Activated CD4-positive, alpha-beta T cell treated with anti-CD3 and anti-CD28 coated beads, Interleukin-2, amount 10 ng/mL, durations not matched to agents 24 days and 14 days (primary cell): Measurements from ENCODE around the gene ZNF787. TPM values are rescaled to one million over a fixed set of nuclear protein-coding genes. Genes with fewer than 3 reads are reported as not detected.

Experiments used
- DNase-seq: peaks from one replicate; pipeline ENCODE4 v3.0.0; 2022
- H3K27ac Mint-ChIP-seq: one replicate; pipeline ENCODE4 v1.8.0; 2022; ENCODE audit warnings: mild to moderate bottlenecking, mixed read lengths
- H3K27me3 Mint-ChIP-seq: one replicate; pipeline ENCODE4 v1.8.0; 2022; ENCODE audit warnings: mixed read lengths
- H3K36me3 Mint-ChIP-seq: one replicate; pipeline ENCODE4 v1.8.0; 2022; ENCODE audit warnings: low read depth, mild to moderate bottlenecking, mixed read lengths
- H3K4me1 Mint-ChIP-seq: one replicate; pipeline ENCODE4 v1.8.0; 2021; ENCODE audit warnings: mixed read lengths
- H3K4me3 Mint-ChIP-seq: one replicate; pipeline ENCODE4 v1.8.0; 2022; ENCODE audit warnings: mild to moderate bottlenecking, moderate library complexity, mixed read lengths
- H3K9me3 Mint-ChIP-seq: one replicate; pipeline ENCODE4 v1.8.0; 2021; ENCODE audit warnings: mixed read lengths
- intact Hi-C: fragments of 100-400 bp; cut with micrococcal nuclease; formaldehyde crosslinking; loops from one replicate; pipeline ENCODE4 v1.15.1; 2023
- total RNA-seq: library from RNA; stranded (reverse); gene quantifications from 2 replicates; pipeline ENCODE4 v1.2.3, GENCODE V29; 2022

Gene ZNF787
- total RNA-seq, 1 donor from 2014 or later: 36.4 TPM

DNA sequence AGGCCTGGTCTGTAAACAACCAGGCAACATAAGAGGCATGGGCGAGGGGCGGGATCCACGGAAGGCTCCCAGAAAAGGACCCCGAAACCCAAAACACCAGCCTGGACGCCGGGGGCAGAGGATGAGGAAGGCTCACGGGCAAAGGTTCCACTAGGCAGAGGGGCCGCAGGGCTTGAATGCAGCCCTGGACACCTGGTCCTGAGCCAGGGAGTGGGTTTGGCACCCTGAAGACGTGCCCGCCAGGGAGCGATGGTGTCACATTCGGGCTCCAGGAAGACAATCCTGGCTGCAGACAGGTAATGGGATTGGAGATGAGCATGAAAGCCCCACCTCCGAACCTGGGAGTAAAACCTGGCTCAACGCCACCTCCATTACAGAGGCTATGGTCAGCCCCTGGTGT is 31.8 kb downstream of the ZNF787 start:
- Mint-ChIP-seq H3K27ac (no peak overlapping the region), H3K36me3 (peaks cover 25% of the 10 kb centered on the region)
- intact Hi-C loops: no loop called here

DNA sequence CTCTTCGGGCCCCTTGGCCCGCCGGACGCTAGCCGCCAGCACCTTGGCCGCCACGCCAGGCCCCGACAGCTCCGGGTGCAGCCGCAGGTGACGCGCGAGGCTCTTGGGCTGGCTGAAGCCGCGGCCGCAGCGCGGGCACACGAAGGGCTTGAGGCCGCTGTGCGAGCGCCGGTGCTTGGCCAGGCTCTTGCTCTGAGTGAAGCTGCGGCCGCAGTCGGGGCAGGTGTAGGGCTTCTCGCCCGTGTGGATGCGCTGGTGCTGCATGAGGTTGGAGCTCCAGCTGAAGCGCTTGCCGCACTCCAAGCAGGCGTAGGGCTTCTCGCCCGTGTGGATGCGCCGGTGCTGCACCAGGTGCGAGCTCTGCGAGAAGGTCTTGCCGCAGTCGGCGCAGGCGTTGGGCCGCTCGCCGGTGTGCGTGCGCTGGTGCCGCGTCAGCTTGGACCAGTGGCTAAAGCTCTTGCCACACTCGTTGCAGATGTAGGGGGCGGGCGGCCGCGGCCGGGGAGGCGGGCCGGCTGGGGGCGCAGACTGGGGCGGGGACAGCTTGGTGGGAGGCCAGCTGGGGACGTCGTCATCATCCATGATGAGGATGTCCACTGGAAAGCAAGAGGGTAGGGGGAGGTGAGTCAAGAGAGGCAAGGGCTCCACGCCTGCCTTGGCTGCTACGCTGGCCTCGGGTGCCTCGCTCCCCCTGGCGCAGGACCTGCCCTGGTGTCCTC is 32.4 kb downstream of the ZNF787 start:
- Mint-ChIP-seq H3K36me3 (peaks cover 22% of the 10 kb centered on the region), H3K27me3 (no peaks in the 10 kb centered on the region), H3K4me1 (peaks cover 2% of the 10 kb centered on the region), H3K9me3 (peaks cover 5% of the 10 kb centered on the region), H3K27ac (no peak overlapping the region), H3K4me3 (no peak overlapping the region)
- intact Hi-C loops: no loop called here
- no peak for DNase-seq

More for the DNA sequence above, 31.8 kb downstream of the ZNF787 start:
- Mint-ChIP-seq H3K4me3 (no peak overlapping the region), H3K4me1 (peaks cover 2% of the 10 kb centered on the region), H3K9me3 (peaks cover 5% of the 10 kb centered on the region), H3K27me3 (no peaks in the 10 kb centered on the region)
- no peak for DNase-seq

DNA sequence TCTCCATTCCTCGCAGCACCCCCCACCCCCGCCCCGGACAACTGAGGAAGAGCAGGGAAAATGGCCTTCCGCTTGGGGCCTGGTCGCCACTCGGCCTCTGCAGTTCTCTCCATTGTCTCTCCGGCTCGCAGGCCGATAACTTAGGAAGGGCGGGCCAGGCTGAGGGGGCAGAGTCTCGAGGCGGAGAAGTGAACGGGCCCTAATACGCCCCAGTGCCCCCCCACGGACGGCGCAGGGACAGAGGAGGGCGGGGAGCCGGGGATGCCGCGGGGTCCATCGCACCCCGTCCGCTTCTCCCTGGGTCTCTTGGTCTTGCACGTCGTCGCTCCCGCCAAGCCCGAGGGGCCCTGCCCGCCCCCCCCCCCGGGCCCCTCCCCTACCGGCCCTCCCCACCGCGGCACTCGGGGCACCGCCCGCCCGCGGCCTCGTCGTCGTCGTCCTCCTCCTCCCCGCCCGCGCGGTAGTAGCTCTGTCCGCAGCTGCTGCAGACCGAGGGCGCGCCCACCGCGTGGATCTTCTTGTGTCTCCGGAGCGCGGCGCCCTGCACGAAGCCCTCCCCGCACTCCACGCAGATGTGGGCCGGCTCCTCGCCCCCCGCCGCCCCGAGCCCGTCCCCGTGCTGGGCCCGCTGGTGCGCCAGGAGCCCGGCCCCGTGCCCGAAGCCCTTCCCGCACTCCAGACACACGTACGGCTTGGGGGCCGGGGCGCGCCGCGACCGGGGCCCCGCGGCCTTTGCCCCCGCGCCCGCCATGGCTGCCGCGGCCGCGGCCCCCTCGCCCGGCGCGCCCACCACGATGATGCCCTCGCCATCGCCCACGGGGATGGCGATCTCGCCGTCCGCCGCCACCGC is 33.2 kb downstream of the ZNF787 start:
- no peak for DNase-seq
- H3K9me3 Mint-ChIP-seq: peaks cover 3% of the 10 kb centered on the region
- peaks cover under 1% of the 10 kb centered on the region for H3K4me1 Mint-ChIP-seq
- H3K4me3 Mint-ChIP-seq: no peak overlapping the region
- no peaks in the 10 kb centered on the region for H3K27me3 Mint-ChIP-seq
- H3K27ac Mint-ChIP-seq: no peak overlapping the region
- intact Hi-C loops: no loop called here
- H3K36me3 Mint-ChIP-seq: peaks cover 14% of the 10 kb centered on the region

DNA sequence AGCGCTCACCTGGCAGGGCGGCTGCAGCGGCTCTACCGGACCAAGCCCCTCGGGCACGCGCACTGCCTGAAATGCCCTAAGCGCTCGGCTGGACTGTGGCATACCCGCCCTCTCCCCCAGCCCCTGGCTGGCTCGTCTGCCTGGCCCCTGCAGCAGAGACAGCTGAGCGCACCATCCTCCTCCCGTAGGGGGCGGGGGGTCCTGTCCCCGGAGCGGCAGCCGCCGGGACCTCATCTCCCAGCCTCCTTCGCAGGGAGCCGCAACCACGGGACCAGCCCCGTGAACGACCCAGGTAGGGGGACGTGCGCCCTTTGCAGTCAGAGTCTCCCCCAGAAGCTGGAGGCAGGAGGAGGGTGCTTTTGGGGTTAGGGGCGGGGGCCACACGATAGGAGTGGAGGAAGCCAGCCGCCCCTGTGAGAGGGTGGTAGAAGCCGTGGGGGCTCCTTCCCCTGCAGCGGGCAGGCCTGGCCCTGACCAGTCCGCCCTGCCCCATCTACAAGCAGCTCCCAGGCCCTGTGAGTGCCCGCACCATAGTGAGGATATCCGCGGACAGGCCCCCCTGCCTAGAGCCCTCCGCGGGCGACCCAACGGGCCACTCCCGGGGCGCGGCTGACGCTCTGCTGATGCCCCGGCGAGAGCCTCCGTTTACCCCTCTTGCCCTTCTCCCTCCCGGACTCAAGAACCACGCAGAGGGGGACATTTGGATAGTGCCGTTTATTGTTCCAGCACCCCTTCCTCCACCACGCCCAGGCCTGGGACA is 34.2 kb downstream of the ZNF787 start:
- H3K4me3 Mint-ChIP-seq: no peak overlapping the region
- no peaks in the 10 kb centered on the region for H3K27me3 Mint-ChIP-seq
- H3K27ac Mint-ChIP-seq: no peak overlapping the region
- H3K4me1 Mint-ChIP-seq: no peaks in the 10 kb centered on the region
- peaks cover 10% of the 10 kb centered on the region for H3K36me3 Mint-ChIP-seq
- H3K9me3 Mint-ChIP-seq: no peaks in the 10 kb centered on the region
- DNase-seq: no peak
- intact Hi-C loops: no loop called here

DNA sequence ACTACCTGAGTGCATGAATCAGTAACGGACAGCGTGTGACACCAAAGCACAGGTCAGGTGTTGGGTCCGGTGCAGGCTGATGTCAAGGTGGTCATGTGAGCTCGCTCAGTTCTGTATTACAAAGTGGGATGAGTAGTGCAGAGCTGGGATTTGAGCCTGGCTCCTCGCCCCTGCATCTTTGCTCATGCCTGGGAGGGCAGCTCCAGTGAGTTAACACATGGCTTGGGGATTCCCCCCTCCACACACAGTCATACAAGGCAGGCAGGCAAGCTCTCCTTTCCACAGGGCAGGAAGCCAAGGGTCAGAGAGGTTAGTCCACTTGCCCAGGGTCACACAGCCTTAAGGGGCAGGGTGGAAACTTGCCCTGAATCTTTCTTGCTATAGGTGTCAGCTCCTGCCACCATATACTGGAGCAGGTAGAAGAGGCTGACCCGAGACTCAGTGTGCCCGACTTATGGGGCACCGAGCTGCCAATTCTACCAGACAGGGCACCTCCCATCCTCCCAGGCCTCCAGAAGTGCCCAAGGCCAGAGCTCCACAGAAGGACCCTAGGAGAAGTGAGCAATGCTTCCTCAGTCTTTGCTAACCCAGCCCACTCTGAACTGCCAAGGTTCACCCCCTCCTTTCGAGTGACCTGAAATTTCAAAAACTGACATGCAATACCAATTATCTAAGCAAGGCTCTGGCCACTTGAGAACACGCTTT is 35.4 kb downstream of the ZNF787 start:
- H3K9me3 Mint-ChIP-seq: no peaks in the 10 kb centered on the region

DNA sequence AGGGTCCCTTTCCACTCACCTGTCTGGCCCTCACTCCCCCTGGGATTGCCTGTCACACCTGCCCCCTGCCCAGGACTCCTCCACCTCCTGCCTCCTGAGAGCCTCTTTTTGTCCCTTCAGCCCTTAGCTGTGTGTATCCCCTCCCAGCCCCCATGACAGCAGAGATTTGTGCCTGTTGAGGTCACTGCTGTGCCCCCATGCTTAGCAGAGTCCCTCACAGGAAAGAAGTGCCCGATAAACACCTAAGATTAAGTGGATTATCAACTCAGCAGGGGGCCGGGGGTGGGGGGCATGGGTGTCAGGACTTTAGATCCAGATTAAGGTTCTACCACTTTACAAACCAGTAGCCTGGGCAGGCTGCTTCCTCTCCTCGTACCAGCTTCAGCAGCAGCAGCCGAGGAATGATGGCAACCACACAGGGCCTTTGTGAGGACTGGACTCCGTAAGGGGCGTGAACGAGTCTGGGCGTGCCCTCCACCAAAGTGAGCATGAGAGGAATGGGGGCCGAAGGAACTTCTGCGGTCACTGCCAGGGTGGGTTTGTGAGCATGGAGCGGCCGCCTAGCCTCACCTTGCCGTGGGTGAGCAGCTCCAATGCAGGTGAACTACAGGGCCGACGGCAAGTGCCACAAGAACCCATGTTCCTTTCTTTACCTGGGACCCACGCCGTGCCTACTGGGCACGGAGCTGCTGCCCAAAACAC is 36.1 kb downstream of the ZNF787 start:
- Mint-ChIP-seq H3K27ac (no peak overlapping the region), H3K36me3 (peaks cover 4% of the 10 kb centered on the region), H3K4me3 (no peak overlapping the region), H3K9me3 (no peaks in the 10 kb centered on the region), H3K4me1 (peaks cover 10% of the 10 kb centered on the region), H3K27me3 (peaks cover 4% of the 10 kb centered on the region)
- DNase-seq: no peak
- intact Hi-C loops: loop anchor here (5.0 kb wide), 2 partner anchors 167 to 227 kb away; partner anchors contain the start of gene ZSCAN5A

More for the DNA sequence above, 35.4 kb downstream of the ZNF787 start:
- Mint-ChIP-seq H3K36me3 (peaks cover 4% of the 10 kb centered on the region), H3K4me3 (no peak overlapping the region), H3K27me3 (peaks cover 4% of the 10 kb centered on the region), H3K4me1 (peaks cover 8% of the 10 kb centered on the region), H3K27ac (no peak overlapping the region)
- intact Hi-C loops: no loop called here
- no peak for DNase-seq

DNA sequence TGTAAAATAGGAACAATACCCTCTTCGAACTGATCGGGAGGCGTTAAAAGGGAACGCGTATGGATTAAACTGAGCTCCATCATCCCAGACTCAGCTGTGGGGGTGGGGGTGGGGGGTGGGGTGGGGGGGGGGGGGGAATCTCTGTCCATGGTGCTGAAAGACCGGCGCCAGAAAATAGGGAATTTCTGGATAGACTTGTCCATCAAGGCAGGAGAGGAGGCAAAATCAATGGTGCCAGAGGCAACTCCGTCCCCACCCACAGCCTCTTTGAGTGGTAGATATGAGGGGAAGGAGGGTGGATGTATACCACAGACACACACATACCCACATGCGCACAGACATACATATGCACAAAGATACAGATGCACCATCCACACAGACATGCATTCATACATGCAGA is 37.4 kb downstream of the ZNF787 start:
- H3K4me3 Mint-ChIP-seq: no peak overlapping the region
- intact Hi-C loops: loop anchor here (5.0 kb wide), 2 partner anchors 169 to 229 kb away; partner anchors contain the start of gene ZSCAN5A
- H3K27ac Mint-ChIP-seq: no peak overlapping the region
- peaks cover 10% of the 10 kb centered on the region for H3K4me1 Mint-ChIP-seq
- DNase-seq: no peak
- H3K27me3 Mint-ChIP-seq: peaks cover 4% of the 10 kb centered on the region
- peaks cover 3% of the 10 kb centered on the region for H3K36me3 Mint-ChIP-seq
- H3K9me3 Mint-ChIP-seq: no peaks in the 10 kb centered on the region

DNA sequence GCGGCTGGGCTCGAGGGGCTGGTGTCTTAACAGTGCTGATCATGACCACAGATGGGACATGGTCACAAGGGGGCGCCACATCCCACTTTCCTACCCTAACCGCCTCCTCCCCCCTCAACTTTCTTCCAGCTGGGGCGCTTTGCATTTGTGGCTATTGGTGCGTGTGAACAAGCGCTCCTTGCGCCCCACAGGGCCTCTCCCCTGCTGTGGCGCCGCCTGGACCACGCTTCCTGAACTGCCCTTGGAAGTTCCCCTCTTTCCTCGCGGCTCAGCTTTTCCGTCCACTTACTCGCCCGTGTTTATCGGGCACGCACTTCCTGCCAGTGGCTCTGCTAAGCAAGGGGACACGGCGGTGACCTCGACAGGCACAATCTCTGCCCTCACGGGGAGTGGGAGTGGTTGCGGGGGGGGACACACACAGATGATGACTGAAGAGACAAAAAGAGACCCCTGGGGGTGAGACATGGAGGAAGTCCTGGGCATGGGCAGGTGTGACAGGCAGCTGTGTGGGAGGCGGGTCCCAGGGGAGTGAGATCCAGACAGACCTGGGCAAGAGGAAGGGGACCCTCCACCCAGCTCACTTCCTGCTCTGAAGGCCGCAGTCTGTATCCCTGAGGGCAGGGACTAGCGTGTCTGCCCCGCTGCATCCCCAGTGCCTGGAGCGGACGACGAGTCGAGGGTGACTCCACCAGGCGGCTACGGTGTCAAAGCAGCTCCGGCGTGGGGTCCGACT is 40.3 kb downstream of the ZNF787 start:
- peak overlapping the region; percentile 58 for H3K27ac Mint-ChIP-seq
- peaks cover 4% of the 10 kb centered on the region for H3K27me3 Mint-ChIP-seq

DNA sequence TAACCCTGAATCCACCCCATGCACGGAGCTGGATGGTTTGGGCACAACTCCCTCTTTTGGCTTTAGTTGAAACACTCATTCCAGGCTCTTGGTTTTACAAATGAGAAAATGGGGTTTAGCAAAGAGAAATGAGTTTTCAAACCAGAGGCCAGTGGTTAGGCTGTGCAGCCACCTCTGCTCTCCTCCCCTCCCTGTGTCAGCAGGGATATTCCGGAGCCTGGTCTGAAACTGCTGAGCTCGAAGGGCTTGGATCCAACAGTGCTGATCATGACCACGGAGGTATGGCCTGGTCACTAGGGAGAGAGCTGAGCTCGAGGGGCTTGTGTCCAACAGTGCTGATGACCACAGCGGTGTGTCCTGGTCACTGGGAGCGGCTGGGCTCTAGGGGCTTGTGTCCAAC is 41.5 kb downstream of the ZNF787 start:
- H3K4me1 Mint-ChIP-seq: peaks cover 10% of the 10 kb centered on the region
- H3K27me3 Mint-ChIP-seq: peaks cover 4% of the 10 kb centered on the region
- no peak overlapping the region for H3K4me3 Mint-ChIP-seq
- DNase-seq: peak; percentile 54
- no peaks in the 10 kb centered on the region for H3K36me3 Mint-ChIP-seq
- H3K9me3 Mint-ChIP-seq: no peaks in the 10 kb centered on the region
- intact Hi-C loops: loop anchor here (1.0 to 5.0 kb wide), 3 partner anchors 93 to 233 kb away; partner anchors contain the start of gene ZSCAN5A
- H3K27ac Mint-ChIP-seq: no peak overlapping the region

More for the DNA sequence above, 40.3 kb downstream of the ZNF787 start:
- peak; percentile 88 for DNase-seq
- Mint-ChIP-seq H3K36me3 (no peaks in the 10 kb centered on the region), H3K4me1 (peaks cover 10% of the 10 kb centered on the region), H3K4me3 (peak overlapping the region; percentile 79), H3K9me3 (no peaks in the 10 kb centered on the region)
- intact Hi-C loops: loop anchor here (1.0 to 5.0 kb wide), 3 partner anchors 91 to 231 kb away; partner anchors contain the start of gene ZSCAN5A

DNA sequence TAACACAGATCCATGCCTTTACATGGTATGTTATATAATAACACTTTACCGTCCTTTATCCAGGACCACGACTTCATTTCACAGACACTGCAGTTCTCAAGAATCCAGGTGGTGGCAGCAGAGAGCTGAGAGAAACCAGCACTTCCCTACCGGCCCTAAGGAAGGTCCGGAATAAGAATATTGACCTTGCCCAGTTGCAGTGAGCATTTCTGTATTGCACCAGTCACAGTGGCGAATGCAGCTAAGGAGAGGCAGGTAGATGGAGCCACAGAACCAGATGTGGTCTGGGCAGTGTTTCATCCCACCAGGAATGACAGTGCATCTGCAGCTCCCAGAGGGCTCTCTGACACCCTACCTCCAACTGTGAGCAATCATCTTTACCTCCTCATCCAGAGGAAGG is 44.6 kb downstream of the ZNF787 start:
- H3K36me3 Mint-ChIP-seq: no peaks in the 10 kb centered on the region
- H3K27ac Mint-ChIP-seq: no peak overlapping the region
- intact Hi-C loops: no loop called here
- peak; percentile 81 for DNase-seq
- H3K9me3 Mint-ChIP-seq: no peaks in the 10 kb centered on the region
- H3K27me3 Mint-ChIP-seq: peaks cover 4% of the 10 kb centered on the region
- no peak overlapping the region for H3K4me3 Mint-ChIP-seq
- peaks cover 9% of the 10 kb centered on the region for H3K4me1 Mint-ChIP-seq

DNA sequence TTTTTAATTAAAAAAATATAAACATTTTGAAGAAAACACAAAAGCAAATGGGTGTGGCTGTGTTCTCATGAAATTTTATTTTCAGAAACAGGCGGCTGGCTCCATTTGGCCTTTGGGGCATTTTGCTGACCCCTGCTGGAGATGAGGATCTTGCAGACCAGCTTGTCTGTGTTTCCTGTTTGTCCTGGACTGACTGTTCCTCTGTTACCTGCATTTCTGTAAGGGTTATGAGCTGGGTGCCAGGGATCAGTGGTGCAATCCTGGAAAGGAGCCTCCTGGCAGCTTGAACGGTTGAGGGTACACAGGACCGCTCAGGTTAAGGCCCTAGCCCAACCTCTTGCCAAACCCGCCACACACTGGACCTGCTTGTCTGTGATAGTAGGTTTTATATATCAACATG is 49.9 kb downstream of the ZNF787 start:
- Mint-ChIP-seq H3K27ac (no peak overlapping the region), H3K36me3 (no peaks in the 10 kb centered on the region), H3K27me3 (no peaks in the 10 kb centered on the region), H3K4me1 (peaks cover 7% of the 10 kb centered on the region), H3K9me3 (no peaks in the 10 kb centered on the region), H3K4me3 (no peak overlapping the region)
- intact Hi-C loops: no loop called here
- no peak for DNase-seq

DNA sequence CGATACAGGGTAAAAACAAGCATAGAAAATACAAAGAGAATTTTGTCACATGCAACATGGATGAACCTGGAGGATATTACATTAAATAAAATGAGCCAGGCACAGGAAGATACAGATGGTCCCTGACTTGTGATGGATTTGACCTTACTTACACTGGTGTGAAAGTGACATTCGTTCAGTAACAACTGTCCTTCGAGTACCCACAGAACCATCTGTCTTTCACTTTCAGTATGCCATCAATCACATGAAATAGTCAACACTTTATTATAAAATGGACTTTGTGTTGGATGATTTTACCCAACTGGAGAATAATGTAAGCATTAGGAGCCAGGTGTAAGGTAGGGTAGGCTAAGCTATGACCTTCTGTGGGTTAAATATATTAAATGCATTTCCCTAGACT is 51.5 kb downstream of the ZNF787 start:
- H3K4me1 Mint-ChIP-seq: peaks cover 10% of the 10 kb centered on the region

More for the DNA sequence above, 51.5 kb downstream of the ZNF787 start:
- DNase-seq: no peak
- no peaks in the 10 kb centered on the region for H3K36me3 Mint-ChIP-seq
- H3K4me3 Mint-ChIP-seq: no peak overlapping the region
- H3K9me3 Mint-ChIP-seq: no peaks in the 10 kb centered on the region
- intact Hi-C loops: loop anchor here (5.0 kb wide), 1 partner anchor 183 kb away; no protein-coding TSS in a partner anchor
- no peak overlapping the region for H3K27ac Mint-ChIP-seq
- H3K27me3 Mint-ChIP-seq: no peaks in the 10 kb centered on the region
